Measurements from ENCODE around the gene P3H4. TPM values are rescaled to one million over a fixed set of nuclear protein-coding genes. Genes with fewer than 3 reads are reported as not detected.

Gene P3H4
- total and polyA plus RNA-seq, 2 of the 4 experiments (the other 2 are of a cell fraction): 21.5 to 66.7 TPM

- Histone ChIP-seq H3K9ac (ENCODE audit: low read depth, low read length) (no peak overlapping the region), H3K9me3 (ENCODE audit: control insufficient read depth, insufficient read depth, low read length) (no peaks in the 10 kb centered on the region), H3K18ac (ENCODE audit: low read depth, low read length) (no peak overlapping the region), H3K27ac (ENCODE audit: insufficient read depth, low read length) (no peak overlapping the region), H3K36me3 (ENCODE audit: control insufficient read depth, insufficient read depth, low read length) (no peaks in the 10 kb centered on the region), H3K4me1 (ENCODE audit: control insufficient read depth, insufficient read depth, low read length) (peaks cover 31% of the 10 kb centered on the region), H2AFZ (replicated peaks; ENCODE audit: low read length, poor library complexity) (no peak overlapping the region), H3K56ac (ENCODE audit: extremely low read depth, insufficient read depth, low read length) (no peak overlapping the region), H4K8ac (ENCODE audit: low read depth in 2 of 2, low read length in 2 of 2) (no peak overlapping the region), H4K91ac (ENCODE audit: insufficient read depth, low read depth, low read length) (no peak overlapping the region), H3K4me3 (ENCODE audit: insufficient read depth, low read depth, low read length) (no peak overlapping the region), H3K23ac (ENCODE audit: low read depth, low read length) (no peak overlapping the region), H2AK5ac (ENCODE audit: low read depth, low read length) (no peak overlapping the region), H3K79me1 (ENCODE audit: low read depth in 1 of 2, low read length in 2 of 2) (no peaks in the 10 kb centered on the region; a peak in 1 of 4 replicates), H3K14ac (replicated peaks; ENCODE audit: low read depth, low read length) (no peak overlapping the region), H2BK15ac (ENCODE audit: low read depth, low read length) (peak overlapping the region; percentile 53; the same call in 1 of the 3 replicates), H2AK9ac (replicated peaks; ENCODE audit: low read depth, low read length, poor library complexity) (no peak overlapping the region), H4K5ac (ENCODE audit: low read depth, low read length) (no peak overlapping the region), H3K9me1 (ENCODE audit: insufficient read depth, low read length) (peaks cover 13% of the 10 kb centered on the region), H2BK20ac (ENCODE audit: low read depth, low read length) (no peak overlapping the region), H3K27me3 (ENCODE audit: control insufficient read depth, insufficient read depth, low read length) (no peaks in the 10 kb centered on the region), H2BK120ac (ENCODE audit: low read depth, low read length) (peak overlapping the region; percentile 42; the same call in 1 of the 2 replicates), H3K4me2 (ENCODE audit: low read depth, low read length) (no peak overlapping the region), H4K20me1 (ENCODE audit: insufficient read depth, low read length) (no peaks in the 10 kb centered on the region), H2BK5ac (ENCODE audit: low read depth, low read length, poor library complexity, severe bottlenecking) (no peak overlapping the region), H3K4ac (ENCODE audit: low read depth, low read length) (no peak overlapping the region)
- ChIA-PET CTCF (interaction anchor here (0.8 kb wide), 1 partner anchor 10 kb away, joined by 3 read pairs; the partner anchor contains the start of gene JUP), POLR2A (ENCODE audit: unreplicated experiment) (no interaction called here)
- ATAC-seq (ENCODE audit: low read depth) (no peak), DNase-seq (no peak)
- no TSS peak for BruUV-seq (replicated peaks)
- 82% methylated on average over 5 of the region's 10 CpGs; no CpG with 5 or more reads in 1 of the 2 experiments for WGBS, 2 experiments (ENCODE audit: extremely low coverage in 2 of 2, insufficient read length in 1 of 2)
- intact Hi-C loops (cut with micrococcal nuclease) (no loop called here), dilution Hi-C loops (cut with HindIII; ENCODE audit: low sequenced_read_pairs, unreplicated experiment) (no loop called here), in situ Hi-C loops (cut with MboI; ENCODE audit: low sequenced_read_pairs) (no loop called here)
- TF ChIP-seq POLR2A (IDR thresholded peaks at IDR 0.05; ENCODE audit: low read depth, low read length) (no peak), MXI1 (IDR thresholded peaks at IDR 0.05; ENCODE audit: borderline replicate concordance, low read depth, low read length) (no peak), FOS (IDR thresholded peaks at IDR 0.05; ENCODE audit: low read depth, low read length) (no peak), CTCF (conservative IDR thresholded peaks at IDR 0.05; ENCODE audit: low read depth, low read length) (no peak), RAD21 (IDR thresholded peaks at IDR 0.05; ENCODE audit: low read length) (no peak), MAZ (IDR thresholded peaks at IDR 0.05; ENCODE audit: borderline replicate concordance, low read depth, low read length) (no peak), SMC3 (IDR thresholded peaks at IDR 0.05; ENCODE audit: low read depth, low read length) (no peak), USF2 (IDR thresholded peaks at IDR 0.05; ENCODE audit: low read depth, low read length) (no peak), BHLHE40 (IDR thresholded peaks at IDR 0.05; ENCODE audit: low read depth, low read length) (no peak)
These were observed 15.4 kb downstream of the P3H4 start for GRCh38 chr17:41796121-41796895.

Data from IMR-90 (cell line).